ENCODE measurements around the gene EDC4. TPM values are rescaled to one million over a fixed set of nuclear protein-coding genes. Genes with fewer than 3 reads are reported as not detected.

Gene EDC4
- total RNA-seq, 1 donor from 2014 or later, result 83.4 TPM

DNA sequence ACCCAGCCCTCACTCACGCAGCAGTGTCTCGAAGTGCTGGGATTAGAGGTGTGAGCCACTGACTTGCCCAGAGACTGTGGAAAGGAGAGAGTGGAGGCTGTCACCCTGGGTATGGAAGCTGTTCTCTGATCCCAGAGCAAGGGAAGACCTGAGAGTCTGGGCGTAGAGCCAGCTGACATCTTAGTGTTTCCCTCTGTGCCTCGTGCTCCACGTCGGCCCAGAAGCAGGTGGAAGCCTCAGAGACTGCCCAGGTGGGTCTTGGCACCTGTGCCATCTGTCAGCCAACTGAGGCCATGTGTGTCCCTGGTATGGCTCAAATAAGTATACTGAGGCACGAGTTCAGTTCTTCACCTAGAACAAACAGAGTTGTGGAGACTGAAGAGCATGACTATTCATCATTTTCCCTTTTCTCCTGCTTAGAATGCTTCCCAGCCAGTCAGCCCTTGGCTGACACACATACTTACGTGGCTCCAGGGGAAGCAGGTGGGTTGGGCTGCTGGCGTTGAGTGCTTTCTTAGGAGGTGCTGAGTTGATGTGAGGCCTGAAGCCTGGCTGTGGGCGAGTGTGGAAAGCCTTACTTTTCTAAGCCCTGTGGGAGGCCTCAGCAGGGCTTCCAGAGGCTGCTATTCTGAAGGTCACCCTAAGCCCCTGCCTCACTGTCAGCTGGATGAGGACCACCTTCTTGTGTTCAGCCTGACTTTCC, 50.7 kb downstream of the EDC4 start:
- Mint-ChIP-seq H3K9me3 (no peaks in the 10 kb centered on the region), H3K27ac (no peak overlapping the region), H3K36me3 (peaks cover 2% of the 10 kb centered on the region), H3K4me1 (no peaks in the 10 kb centered on the region), H3K27me3 (ENCODE audit: low read depth) (no peaks in the 10 kb centered on the region), H3K4me3 (no peak overlapping the region)
- DNase-seq (ENCODE audit: low spot score in 2 of 2, unreplicated experiment in 2 of 2), result no peak
- TF ChIP-seq, protein P1, sequence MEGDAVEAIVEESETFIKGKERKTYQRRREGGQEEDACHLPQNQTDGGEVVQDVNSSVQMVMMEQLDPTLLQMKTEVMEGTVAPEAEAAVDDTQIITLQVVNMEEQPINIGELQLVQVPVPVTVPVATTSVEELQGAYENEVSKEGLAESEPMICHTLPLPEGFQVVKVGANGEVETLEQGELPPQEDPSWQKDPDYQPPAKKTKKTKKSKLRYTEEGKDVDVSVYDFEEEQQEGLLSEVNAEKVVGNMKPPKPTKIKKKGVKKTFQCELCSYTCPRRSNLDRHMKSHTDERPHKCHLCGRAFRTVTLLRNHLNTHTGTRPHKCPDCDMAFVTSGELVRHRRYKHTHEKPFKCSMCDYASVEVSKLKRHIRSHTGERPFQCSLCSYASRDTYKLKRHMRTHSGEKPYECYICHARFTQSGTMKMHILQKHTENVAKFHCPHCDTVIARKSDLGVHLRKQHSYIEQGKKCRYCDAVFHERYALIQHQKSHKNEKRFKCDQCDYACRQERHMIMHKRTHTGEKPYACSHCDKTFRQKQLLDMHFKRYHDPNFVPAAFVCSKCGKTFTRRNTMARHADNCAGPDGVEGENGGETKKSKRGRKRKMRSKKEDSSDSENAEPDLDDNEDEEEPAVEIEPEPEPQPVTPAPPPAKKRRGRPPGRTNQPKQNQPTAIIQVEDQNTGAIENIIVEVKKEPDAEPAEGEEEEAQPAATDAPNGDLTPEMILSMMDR (IDR thresholded peaks at IDR 0.05; ENCODE audit: unreplicated experiment), result no peak

DNA sequence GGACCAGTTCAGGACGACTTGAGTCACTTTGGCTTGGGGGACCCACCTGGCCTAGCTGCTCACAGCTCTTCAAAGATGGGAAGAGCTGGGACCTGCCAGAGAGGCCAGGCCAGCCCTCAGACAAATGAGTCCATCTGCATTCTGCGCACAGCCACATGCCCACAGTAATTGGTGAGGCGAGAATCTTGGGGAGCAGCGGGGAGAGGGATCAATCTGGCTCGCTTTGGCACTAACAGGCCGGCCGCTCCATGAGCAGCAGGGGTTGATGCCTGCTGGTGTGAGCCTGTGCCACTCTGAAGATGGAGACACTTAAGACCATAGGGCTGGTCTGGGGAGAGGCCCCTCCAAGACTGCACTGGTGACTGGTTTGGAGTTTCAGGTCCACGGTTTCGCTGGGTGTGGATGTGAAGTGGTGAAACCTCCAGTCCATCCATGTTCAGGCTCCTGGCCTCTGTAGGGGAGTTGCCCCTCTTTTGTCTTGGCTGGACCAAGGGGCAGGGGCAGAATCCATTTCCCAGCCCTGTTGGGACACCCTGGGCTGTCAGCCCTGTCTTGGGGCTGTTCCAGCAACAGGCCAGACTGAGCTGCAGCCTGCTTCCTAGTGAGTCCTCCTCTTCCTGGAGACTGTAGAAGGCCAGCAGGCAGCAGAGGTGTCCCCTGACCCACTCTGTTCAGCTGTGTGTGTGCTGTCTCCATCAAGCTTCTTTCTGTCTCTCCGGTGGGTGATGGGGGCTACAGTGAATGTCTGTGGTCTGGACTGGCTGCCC, 51.5 kb downstream of the EDC4 start:
- TF ChIP-seq, protein P1 (IDR thresholded peaks at IDR 0.05; ENCODE audit: unreplicated experiment), result no peak
- Mint-ChIP-seq H3K4me3 (no peak overlapping the region), H3K27ac (no peak overlapping the region), H3K36me3 (peaks cover 2% of the 10 kb centered on the region), H3K27me3 (ENCODE audit: low read depth) (no peaks in the 10 kb centered on the region), H3K4me1 (no peaks in the 10 kb centered on the region), H3K9me3 (no peaks in the 10 kb centered on the region)
- DNase-seq (ENCODE audit: low spot score in 2 of 2, unreplicated experiment in 2 of 2), result no peak

DNA sequence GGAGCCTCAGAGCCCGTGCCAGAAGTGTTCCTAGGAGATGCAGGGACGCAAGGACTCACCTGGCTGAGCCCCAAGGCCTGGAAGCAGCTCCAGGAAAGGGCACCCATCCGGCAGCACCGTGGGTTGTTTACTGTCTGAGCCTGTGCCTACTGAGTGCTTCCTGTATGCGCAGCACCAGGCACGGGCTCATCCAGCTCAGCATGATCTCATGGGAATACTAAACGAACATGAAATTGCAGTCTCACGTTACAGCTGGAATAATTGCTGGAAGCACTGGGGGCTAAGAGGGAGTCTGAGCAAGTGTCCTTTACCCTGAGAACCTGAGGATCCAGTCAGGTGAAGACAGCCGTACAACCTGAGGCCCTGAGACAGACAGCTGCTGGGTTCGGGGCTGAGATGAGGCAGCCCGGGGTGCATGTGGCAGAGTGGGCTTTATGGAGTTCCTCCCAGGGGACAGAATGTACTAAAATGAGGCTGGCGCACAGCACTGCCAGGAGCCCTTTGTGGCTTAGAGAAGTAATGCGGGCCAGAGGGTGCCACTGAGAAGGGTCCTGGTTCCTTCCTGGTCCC, 53.4 kb downstream of the EDC4 start:
- Mint-ChIP-seq H3K27me3 (ENCODE audit: low read depth) (no peaks in the 10 kb centered on the region), H3K9me3 (no peaks in the 10 kb centered on the region), H3K36me3 (peaks cover 2% of the 10 kb centered on the region), H3K4me3 (no peak overlapping the region), H3K4me1 (no peaks in the 10 kb centered on the region), H3K27ac (no peak overlapping the region)
- no peak for DNase-seq (ENCODE audit: low spot score in 2 of 2, unreplicated experiment in 2 of 2)
- TF ChIP-seq, protein P1 (IDR thresholded peaks at IDR 0.05; ENCODE audit: unreplicated experiment), result no peak

DNA sequence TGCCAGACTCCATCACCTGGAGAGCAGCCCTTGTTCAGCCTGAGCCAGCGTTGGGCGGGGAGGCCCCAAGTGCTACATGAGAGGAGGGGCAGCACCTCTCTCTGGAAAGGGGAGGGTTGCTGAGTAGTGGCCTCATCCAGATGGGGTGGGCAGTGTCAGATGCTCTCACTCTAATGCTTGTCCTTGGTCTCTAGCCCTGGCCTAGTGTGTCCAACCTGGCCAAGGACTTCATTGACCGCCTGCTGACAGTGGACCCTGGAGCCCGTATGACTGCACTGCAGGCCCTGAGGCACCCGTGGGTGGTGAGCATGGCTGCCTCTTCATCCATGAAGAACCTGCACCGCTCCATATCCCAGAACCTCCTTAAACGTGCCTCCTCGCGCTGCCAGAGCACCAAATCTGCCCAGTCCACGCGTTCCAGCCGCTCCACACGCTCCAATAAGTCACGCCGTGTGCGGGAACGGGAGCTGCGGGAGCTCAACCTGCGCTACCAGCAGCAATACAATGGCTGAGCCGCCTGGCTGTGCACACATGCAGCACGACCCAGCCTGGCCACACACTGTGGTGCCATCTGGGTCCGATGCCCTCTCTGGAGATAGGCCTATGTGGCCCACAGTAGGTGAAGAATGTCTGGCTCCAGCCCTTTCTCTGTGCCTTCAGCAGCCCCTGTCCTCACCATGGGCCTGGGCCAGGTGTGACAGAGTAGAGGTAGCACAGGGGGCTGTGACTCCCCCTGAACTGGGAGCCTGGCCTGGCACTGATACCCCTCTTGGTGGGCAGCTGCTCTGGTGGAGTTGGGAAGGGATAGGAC, 54.5 kb downstream of the EDC4 start:
- no peak for DNase-seq (ENCODE audit: low spot score in 2 of 2, unreplicated experiment in 2 of 2)

DNA sequence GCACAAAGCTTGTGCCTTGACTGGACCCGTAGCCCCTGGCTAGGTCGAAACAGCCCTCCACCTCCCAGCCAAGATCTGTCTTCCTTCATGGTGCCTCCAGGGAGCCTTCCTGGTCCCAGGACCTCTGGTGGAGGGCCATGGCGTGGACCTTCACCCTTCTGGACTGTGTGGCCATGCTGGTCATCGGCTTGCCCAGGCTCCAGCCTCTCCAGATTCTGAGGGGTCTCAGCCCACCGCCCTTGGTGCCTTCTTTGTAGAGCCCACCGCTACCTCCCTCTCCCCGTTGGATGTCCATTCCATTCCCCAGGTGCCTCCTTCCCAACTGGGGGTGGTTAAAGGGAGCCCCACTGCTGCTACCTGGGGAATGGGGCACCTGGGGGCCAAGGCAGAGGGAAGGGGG, 55.3 kb downstream of the EDC4 start:
- Mint-ChIP-seq H3K36me3 (peaks cover 2% of the 10 kb centered on the region), H3K4me1 (no peaks in the 10 kb centered on the region), H3K27ac (no peak overlapping the region), H3K9me3 (no peaks in the 10 kb centered on the region), H3K27me3 (ENCODE audit: low read depth) (no peaks in the 10 kb centered on the region), H3K4me3 (no peak overlapping the region)
- TF ChIP-seq, protein P1 (IDR thresholded peaks at IDR 0.05; ENCODE audit: unreplicated experiment), result no peak
- DNase-seq (ENCODE audit: low spot score in 2 of 2, unreplicated experiment in 2 of 2), result no peak

More for the DNA sequence above, 54.5 kb downstream of the EDC4 start:
- Mint-ChIP-seq H3K4me1 (no peaks in the 10 kb centered on the region), H3K27ac (no peak overlapping the region), H3K27me3 (ENCODE audit: low read depth) (no peaks in the 10 kb centered on the region), H3K4me3 (no peak overlapping the region), H3K9me3 (no peaks in the 10 kb centered on the region), H3K36me3 (peaks cover 2% of the 10 kb centered on the region)
- TF ChIP-seq, protein P1 (IDR thresholded peaks at IDR 0.05; ENCODE audit: unreplicated experiment), result no peak

Measured in mesothelial cell of epicardium (in vitro differentiated cells).